Erythroblast (primary cell): ENCODE results near the gene FCER1G.

ENCODE experiments used
- GATA1 ChIP-seq: IDR thresholded peaks from 2 replicates; pipeline ENCODE4 v1.6.1; 2011; ENCODE audit warnings: low read depth, mild to moderate bottlenecking, control low read depth, low read length, moderate library complexity
- POLR2A ChIP-seq: IDR thresholded peaks from 2 replicates; pipeline ENCODE4 v1.6.1; 2011; ENCODE audit warnings: mild to moderate bottlenecking, low read length

GRCh38 chr1:161223805-161224694, 9.0 kb downstream of the FCER1G start:
- TF ChIP-seq POLR2A (no peak), GATA1 (no peak)
